Astrocyte (in vitro differentiated cells and primary cell): Measurements from ENCODE around the gene FNDC3B. TPM values are rescaled to one million over a fixed set of nuclear protein-coding genes. Genes with fewer than 3 reads are reported as not detected.

ENCODE experiments used
- DNase-seq: peaks from one replicate; pipeline ENCODE4 v3.0.0-alpha.2; 2010; ENCODE audit warnings: low read depth
- FAIRE-seq: peaks from 2 replicates; lab custom pipeline; 2011; peaks lifted over from hg19 to GRCh38; lab: Jason Lieb, UNC
- H2AFZ ChIP-seq: 2 replicates; pipeline ENCODE4 v1.6.0; 2012; ENCODE audit warnings: low read depth, low read length, inconsistent platforms
- H3K27ac ChIP-seq: 2 replicates; pipeline ENCODE4 v1.5.1; 2011; ENCODE audit warnings: low read depth, low read length, inconsistent platforms
- H3K27me3 ChIP-seq: 2 replicates; pipeline ENCODE4 v1.6.0; 2011; ENCODE audit warnings: low read length, inconsistent platforms; ENCODE audit not compliant: insufficient read depth
- H3K36me3 ChIP-seq: 2 replicates; pipeline ENCODE4 v1.5.1; 2011; ENCODE audit warnings: low read length, inconsistent platforms; ENCODE audit not compliant: insufficient read depth
- H3K4me1 ChIP-seq: 2 replicates; pipeline ENCODE4 v1.5.1; 2011; ENCODE audit warnings: low read length, inconsistent platforms; ENCODE audit not compliant: insufficient read depth
- H3K4me2 ChIP-seq: 2 replicates; pipeline ENCODE4 v1.6.0; 2012; ENCODE audit warnings: low read length, inconsistent platforms
- H3K4me3 ChIP-seq: 2 replicates; pipeline ENCODE4 v1.5.1; 2011; ENCODE audit warnings: low read depth, mild to moderate bottlenecking, low read length, inconsistent platforms; ENCODE audit not compliant: insufficient read depth
- H3K79me2 ChIP-seq: 2 replicates; pipeline ENCODE4 v1.6.0; 2012; ENCODE audit warnings: mild to moderate bottlenecking, low read length, inconsistent platforms; ENCODE audit not compliant: insufficient read depth
- H3K9ac ChIP-seq: 2 replicates; pipeline ENCODE4 v1.6.0; 2012; ENCODE audit warnings: mild to moderate bottlenecking, low read length, inconsistent platforms
- H3K9me3 ChIP-seq: 2 replicates; pipeline ENCODE4 v1.5.1; 2012; ENCODE audit warnings: low read depth, mild to moderate bottlenecking, low read length, inconsistent platforms; ENCODE audit not compliant: insufficient read depth
- H4K20me1 ChIP-seq: 2 replicates; pipeline ENCODE4 v1.6.0; 2012; ENCODE audit warnings: low read length, inconsistent platforms; ENCODE audit not compliant: insufficient read depth
- H3K27ac Mint-ChIP-seq: one replicate; pipeline ENCODE4 v1.8.0; 2021; ENCODE audit warnings: mild to moderate bottlenecking, mixed read lengths; ENCODE audit not compliant: unreplicated experiment
- H3K27me3 Mint-ChIP-seq: one replicate; pipeline ENCODE4 v1.8.0; 2021; ENCODE audit warnings: low read depth, mixed read lengths; ENCODE audit not compliant: unreplicated experiment
- H3K36me3 Mint-ChIP-seq: one replicate; pipeline ENCODE4 v1.8.0; 2021; ENCODE audit warnings: low read depth, mixed read lengths; ENCODE audit not compliant: unreplicated experiment
- H3K4me1 Mint-ChIP-seq: one replicate; pipeline ENCODE4 v1.8.0; 2021; ENCODE audit warnings: low read depth, mixed read lengths; ENCODE audit not compliant: unreplicated experiment
- H3K4me3 Mint-ChIP-seq: one replicate; pipeline ENCODE4 v1.8.0; 2021; ENCODE audit warnings: mild to moderate bottlenecking, moderate library complexity, mixed read lengths; ENCODE audit not compliant: unreplicated experiment
- H3K9me3 Mint-ChIP-seq: one replicate; pipeline ENCODE4 v1.8.0; 2021; ENCODE audit warnings: mild to moderate bottlenecking, mixed read lengths; ENCODE audit not compliant: unreplicated experiment
- EZH2 ChIP-seq: IDR thresholded peaks from 2 replicates; pipeline ENCODE4 v1.6.1; 2012; ENCODE audit warnings: mild to moderate bottlenecking, low read length, inconsistent platforms; ENCODE audit not compliant: insufficient read depth
- total RNA-seq: library from RNA; stranded (reverse); gene quantifications from 2 replicates; pipeline ENCODE4 v1.2.1, GENCODE V29; 2021
- TF ChIP-seq, protein P1 (sequence below): IDR thresholded peaks from 2 replicates; pipeline ENCODE4 v1.5.1; 2011; ENCODE audit warnings: low read depth, mild to moderate bottlenecking, inconsistent platforms, low read length, moderate library complexity; ENCODE audit not compliant: insufficient read depth

FNDC3B gene
- total RNA-seq, 1 donor from 2014 or later: 327 TPM

- H4K20me1 ChIP-seq: peaks cover 43% of the 10 kb centered on the region
- no peaks in the 10 kb centered on the region for H3K9me3 Mint-ChIP-seq
- no peak overlapping the region for H3K27ac ChIP-seq
- peaks cover 29% of the 10 kb centered on the region for H3K36me3 Mint-ChIP-seq
- no peak overlapping the region for H3K4me3 ChIP-seq
- H3K4me3 Mint-ChIP-seq: no peak overlapping the region
- TF ChIP-seq, protein P1, sequence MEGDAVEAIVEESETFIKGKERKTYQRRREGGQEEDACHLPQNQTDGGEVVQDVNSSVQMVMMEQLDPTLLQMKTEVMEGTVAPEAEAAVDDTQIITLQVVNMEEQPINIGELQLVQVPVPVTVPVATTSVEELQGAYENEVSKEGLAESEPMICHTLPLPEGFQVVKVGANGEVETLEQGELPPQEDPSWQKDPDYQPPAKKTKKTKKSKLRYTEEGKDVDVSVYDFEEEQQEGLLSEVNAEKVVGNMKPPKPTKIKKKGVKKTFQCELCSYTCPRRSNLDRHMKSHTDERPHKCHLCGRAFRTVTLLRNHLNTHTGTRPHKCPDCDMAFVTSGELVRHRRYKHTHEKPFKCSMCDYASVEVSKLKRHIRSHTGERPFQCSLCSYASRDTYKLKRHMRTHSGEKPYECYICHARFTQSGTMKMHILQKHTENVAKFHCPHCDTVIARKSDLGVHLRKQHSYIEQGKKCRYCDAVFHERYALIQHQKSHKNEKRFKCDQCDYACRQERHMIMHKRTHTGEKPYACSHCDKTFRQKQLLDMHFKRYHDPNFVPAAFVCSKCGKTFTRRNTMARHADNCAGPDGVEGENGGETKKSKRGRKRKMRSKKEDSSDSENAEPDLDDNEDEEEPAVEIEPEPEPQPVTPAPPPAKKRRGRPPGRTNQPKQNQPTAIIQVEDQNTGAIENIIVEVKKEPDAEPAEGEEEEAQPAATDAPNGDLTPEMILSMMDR: no peak
- TF ChIP-seq EZH2: no peak
- peaks cover 50% of the 10 kb centered on the region for H3K36me3 ChIP-seq
- no peaks in the 10 kb centered on the region for H3K9me3 ChIP-seq
- peaks cover 24% of the 10 kb centered on the region for H3K4me1 Mint-ChIP-seq
- H3K27me3 Mint-ChIP-seq: no peaks in the 10 kb centered on the region
- H3K4me1 ChIP-seq: no peaks in the 10 kb centered on the region
- no peaks in the 10 kb centered on the region for H3K27me3 ChIP-seq
- no peak overlapping the region for H3K4me2 ChIP-seq
- FAIRE-seq: no peak
- no peak for DNase-seq
- peak overlapping the region; percentile 11 for H3K27ac Mint-ChIP-seq
- peaks cover 4% of the 10 kb centered on the region for H3K79me2 ChIP-seq
- H2AFZ ChIP-seq: no peak overlapping the region
- H3K9ac ChIP-seq: no peak overlapping the region
Observed at GRCh38 chr3:172373912-172374311, 334.5 kb downstream of the FNDC3B start.

- Histone ChIP-seq H4K20me1 (peaks cover 50% of the 10 kb centered on the region), H3K27me3 (no peaks in the 10 kb centered on the region), H3K9me3 (no peaks in the 10 kb centered on the region), H2AFZ (no peak overlapping the region), H3K4me1 (no peaks in the 10 kb centered on the region), H3K79me2 (peaks cover 5% of the 10 kb centered on the region), H3K4me2 (no peak overlapping the region), H3K36me3 (peaks cover 58% of the 10 kb centered on the region), H3K9ac (no peak overlapping the region), H3K27ac (no peak overlapping the region), H3K4me3 (no peak overlapping the region)
- no peak for FAIRE-seq
- H3K4me3 Mint-ChIP-seq: no peak overlapping the region
- H3K36me3 Mint-ChIP-seq: peaks cover 35% of the 10 kb centered on the region
- H3K27ac Mint-ChIP-seq: no peak overlapping the region
- peaks cover 27% of the 10 kb centered on the region for H3K4me1 Mint-ChIP-seq
- H3K9me3 Mint-ChIP-seq: no peaks in the 10 kb centered on the region
- no peaks in the 10 kb centered on the region for H3K27me3 Mint-ChIP-seq
- no peak for DNase-seq
- TF ChIP-seq, protein P1: no peak
- TF ChIP-seq EZH2: no peak
Observed at GRCh38 chr3:172375206-172375850, 335.9 kb downstream of the FNDC3B start.

DNA sequence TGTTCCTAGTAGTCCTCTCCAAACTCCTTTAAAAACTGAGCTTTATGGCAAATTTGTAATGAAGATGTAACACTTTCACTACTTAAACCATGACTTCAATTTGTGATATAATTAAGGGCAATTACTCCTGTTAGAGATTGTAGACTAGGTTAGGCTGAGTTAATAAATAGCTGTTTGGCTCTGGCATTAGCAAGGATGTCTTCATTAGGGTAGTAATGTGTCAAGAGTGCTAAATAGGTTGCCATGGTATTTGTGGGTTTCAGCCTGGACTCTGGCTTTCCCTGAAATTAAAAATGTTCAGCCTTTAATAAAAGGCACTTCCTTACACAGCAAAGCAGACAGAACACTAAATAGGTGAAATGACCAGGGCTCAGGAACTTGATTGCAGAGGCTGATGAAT lies 337.0 kb downstream of the FNDC3B start:
- no peak overlapping the region for H3K4me3 ChIP-seq
- H3K4me1 Mint-ChIP-seq: peaks cover 31% of the 10 kb centered on the region
- H3K4me1 ChIP-seq: no peaks in the 10 kb centered on the region
- H3K27me3 ChIP-seq: no peaks in the 10 kb centered on the region
- no peak overlapping the region for H3K27ac Mint-ChIP-seq
- H3K27ac ChIP-seq: no peak overlapping the region
- DNase-seq (no peak), FAIRE-seq (no peak)
- H3K36me3 Mint-ChIP-seq: peaks cover 38% of the 10 kb centered on the region
- no peaks in the 10 kb centered on the region for H3K27me3 Mint-ChIP-seq
- no peak overlapping the region for H3K4me2 ChIP-seq
- H3K9ac ChIP-seq: no peak overlapping the region
- peaks cover 65% of the 10 kb centered on the region for H3K36me3 ChIP-seq
- no peaks in the 10 kb centered on the region for H3K9me3 ChIP-seq
- peaks cover 12% of the 10 kb centered on the region for H3K79me2 ChIP-seq
- H3K9me3 Mint-ChIP-seq: no peaks in the 10 kb centered on the region
- TF ChIP-seq EZH2: no peak
- TF ChIP-seq, protein P1: no peak
- H3K4me3 Mint-ChIP-seq: no peak overlapping the region
- H4K20me1 ChIP-seq: peaks cover 53% of the 10 kb centered on the region
- H2AFZ ChIP-seq: no peak overlapping the region
